ENCODE data around the gene GRIK2.

The GRIK2 gene

DNA sequence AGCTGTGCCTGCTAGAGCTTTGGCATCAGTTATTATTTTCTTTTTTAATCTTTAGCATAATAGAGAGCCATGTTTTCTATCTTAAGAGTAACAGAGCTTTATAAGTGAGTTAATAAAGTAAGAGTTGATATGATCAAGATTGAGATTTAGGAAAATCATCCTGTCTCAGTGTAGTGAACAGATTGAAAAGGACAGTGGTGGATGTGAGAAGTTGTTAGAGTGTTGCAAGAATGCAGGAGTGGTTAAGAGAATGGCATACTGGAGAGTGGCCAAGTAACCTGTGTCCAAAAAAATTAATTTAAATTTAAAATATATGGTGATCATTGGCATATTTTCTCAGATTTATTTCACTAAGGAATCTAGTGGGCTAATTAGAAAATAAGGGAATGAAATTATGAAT is 629.3 kb downstream of the GRIK2 start:
- TF ChIP-seq, protein P1, sequence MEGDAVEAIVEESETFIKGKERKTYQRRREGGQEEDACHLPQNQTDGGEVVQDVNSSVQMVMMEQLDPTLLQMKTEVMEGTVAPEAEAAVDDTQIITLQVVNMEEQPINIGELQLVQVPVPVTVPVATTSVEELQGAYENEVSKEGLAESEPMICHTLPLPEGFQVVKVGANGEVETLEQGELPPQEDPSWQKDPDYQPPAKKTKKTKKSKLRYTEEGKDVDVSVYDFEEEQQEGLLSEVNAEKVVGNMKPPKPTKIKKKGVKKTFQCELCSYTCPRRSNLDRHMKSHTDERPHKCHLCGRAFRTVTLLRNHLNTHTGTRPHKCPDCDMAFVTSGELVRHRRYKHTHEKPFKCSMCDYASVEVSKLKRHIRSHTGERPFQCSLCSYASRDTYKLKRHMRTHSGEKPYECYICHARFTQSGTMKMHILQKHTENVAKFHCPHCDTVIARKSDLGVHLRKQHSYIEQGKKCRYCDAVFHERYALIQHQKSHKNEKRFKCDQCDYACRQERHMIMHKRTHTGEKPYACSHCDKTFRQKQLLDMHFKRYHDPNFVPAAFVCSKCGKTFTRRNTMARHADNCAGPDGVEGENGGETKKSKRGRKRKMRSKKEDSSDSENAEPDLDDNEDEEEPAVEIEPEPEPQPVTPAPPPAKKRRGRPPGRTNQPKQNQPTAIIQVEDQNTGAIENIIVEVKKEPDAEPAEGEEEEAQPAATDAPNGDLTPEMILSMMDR (IDR thresholded peaks at IDR 0.05; ENCODE audit: insufficient read depth, missing control alignments), result no peak
- FAIRE-seq, result no peak
- DNase-seq (ENCODE audit: insufficient read length, low spot score), result no peak

DNA sequence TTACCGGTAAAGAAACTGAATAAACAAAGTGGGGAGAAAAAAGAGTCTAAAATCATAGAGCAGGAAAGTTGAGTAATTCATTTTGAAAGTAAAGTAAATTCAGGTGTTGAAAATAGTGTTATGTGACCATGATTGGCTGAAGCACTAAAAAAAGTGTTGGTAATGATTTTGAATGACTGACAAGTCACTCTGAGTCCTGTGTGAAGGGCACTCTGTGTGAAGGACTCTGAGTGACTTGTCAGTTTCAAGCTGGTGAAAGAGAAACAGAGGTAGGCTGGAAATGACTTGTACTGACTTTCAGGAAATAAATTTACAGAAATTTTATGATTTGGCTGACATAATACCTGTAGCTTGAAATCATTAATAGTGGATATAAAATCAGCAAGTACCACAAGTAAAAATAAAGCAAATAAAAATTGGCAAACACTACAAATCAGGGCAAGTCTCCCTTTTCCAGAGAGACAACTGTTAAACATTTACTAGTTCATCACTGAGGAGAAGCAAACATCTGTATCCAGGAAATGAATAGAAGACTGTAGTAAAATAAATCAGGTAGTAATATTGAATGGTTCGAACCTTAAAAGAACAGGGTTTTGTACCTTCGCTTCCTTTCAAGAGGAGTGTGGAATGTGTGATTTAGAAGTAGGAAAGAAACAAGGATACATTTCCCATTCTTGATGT is 630.6 kb downstream of the GRIK2 start:
- FAIRE-seq, result no peak
- TF ChIP-seq, protein P1 (IDR thresholded peaks at IDR 0.05; ENCODE audit: insufficient read depth, missing control alignments), result no peak
- DNase-seq (ENCODE audit: insufficient read length, low spot score), result no peak

DNA sequence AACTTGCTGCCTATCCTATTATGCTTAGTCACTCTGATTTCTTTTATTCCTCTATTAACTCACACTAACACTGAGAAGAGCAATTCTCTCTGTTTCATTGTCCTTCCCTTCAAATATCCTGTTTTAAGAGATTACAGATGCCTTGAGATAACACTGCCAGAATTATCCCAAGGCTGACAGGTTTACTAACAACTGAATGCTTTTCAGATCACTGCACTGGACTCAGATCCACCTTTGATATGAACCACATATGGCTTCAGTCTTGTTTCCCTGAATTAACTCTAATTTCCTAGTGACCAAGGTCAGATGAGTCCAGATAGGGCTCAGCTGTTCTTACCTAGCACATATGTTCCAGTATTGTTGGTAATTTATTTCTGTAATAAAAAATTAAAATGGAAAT is 633.1 kb downstream of the GRIK2 start:
- FAIRE-seq, result no peak
- no peak for DNase-seq (ENCODE audit: insufficient read length, low spot score)
- TF ChIP-seq, protein P1 (IDR thresholded peaks at IDR 0.05; ENCODE audit: insufficient read depth, missing control alignments), result no peak

DNA sequence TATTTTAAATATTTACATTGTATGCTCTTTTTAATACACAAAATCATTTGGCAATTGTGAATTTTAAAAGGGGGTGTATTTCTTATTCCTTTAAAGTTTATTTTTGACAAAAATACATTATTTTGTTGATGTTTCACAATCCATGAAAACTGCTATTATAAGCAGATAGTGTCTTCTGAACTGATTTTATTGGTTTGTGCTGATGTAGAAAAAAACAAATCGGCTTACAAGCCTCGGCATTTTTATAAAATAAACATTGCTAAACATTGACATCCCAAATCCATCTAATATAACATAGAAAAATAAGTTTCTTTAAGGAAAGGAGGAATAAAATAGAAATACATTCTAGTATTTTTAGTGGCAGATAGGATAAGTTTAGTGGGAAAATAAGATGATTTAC is 634.7 kb downstream of the GRIK2 start:
- FAIRE-seq (no peak), DNase-seq (ENCODE audit: insufficient read length, low spot score) (no peak)
- TF ChIP-seq, protein P1 (IDR thresholded peaks at IDR 0.05; ENCODE audit: insufficient read depth, missing control alignments), result no peak

DNA sequence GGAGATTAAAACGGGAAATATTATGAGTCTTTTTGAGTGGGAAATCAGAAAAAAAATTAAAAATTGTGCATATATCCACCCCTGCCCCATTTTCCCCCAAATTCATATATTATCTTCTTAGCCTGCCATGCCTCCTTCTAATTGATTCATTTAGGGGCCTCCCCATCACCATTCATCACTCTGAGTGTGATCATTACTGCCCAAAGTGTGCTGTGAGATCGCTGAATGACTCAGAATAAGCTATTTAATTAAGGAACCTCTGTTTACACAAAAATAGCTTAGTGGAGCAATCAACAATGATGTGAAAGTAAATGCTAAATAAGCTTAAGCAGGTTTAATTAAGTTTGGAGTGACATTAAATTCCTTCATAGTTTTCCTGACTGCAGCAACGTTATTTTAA is 645.5 kb downstream of the GRIK2 start:
- FAIRE-seq, result no peak

DNA sequence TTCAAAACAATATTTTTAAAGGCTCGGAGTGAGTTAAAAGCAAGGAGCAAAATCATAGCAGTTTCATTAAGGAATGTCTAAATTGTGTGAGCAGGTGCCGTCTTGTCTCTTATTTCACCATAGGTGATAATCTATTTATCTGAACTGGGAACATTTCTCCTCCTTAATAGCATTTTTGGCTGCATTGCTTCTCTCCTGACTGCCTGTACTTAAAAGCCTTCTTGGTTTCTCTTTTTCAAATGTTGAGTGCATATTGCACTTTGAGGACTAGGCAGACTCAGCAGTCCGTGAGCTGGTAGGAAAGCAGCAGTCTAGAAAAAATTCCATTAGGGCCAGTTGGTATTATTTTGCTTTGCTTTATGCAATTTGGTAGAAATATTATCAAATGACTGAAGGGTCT is 645.9 kb downstream of the GRIK2 start:
- TF ChIP-seq, protein P1 (IDR thresholded peaks at IDR 0.05; ENCODE audit: insufficient read depth, missing control alignments), result no peak
- FAIRE-seq (no peak), DNase-seq (ENCODE audit: insufficient read length, low spot score) (no peak)

More for the DNA sequence above, 645.5 kb downstream of the GRIK2 start:
- DNase-seq (ENCODE audit: insufficient read length, low spot score), result no peak
- TF ChIP-seq, protein P1 (IDR thresholded peaks at IDR 0.05; ENCODE audit: insufficient read depth, missing control alignments), result no peak

DNA sequence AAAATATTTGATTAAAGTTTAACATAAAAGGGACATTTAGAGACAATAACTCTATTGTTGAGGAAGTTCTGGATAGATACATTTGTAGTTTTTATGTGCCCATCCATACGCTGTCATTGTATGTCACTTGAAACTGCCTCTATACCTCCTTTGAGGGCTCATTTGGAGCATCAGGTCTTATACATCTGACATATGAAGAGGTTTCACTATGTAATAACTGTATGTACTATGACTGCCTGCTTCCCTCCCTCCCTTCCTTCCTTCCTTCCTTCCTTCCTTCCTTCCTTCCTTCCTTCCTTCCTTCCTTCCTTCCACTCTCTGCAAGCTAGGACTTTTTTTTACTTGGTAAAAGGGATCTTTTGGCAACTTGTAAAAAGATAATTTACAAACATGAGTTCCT is 657.5 kb downstream of the GRIK2 start:
- TF ChIP-seq, protein P1 (IDR thresholded peaks at IDR 0.05; ENCODE audit: insufficient read depth, missing control alignments), result no peak
- no peak for FAIRE-seq
- DNase-seq (ENCODE audit: insufficient read length, low spot score), result no peak

Data from D721Med (cell line).